Fibroblast of lung (primary cell): ENCODE data around the gene HAGH. TPM values are rescaled to one million over a fixed set of nuclear protein-coding genes. Genes with fewer than 3 reads are reported as not detected.
A peak's percentile ranks its signal among the peaks of the same experiment; 100 is the strongest.

ENCODE experiments used
- DNase-seq, 2 donors: peaks; one replicate each; pipeline versions ENCODE4 v3.0.0 to v3.0.0-alpha.2; 2010; ENCODE audit warnings: low read depth in 2 of 2
- H2AFZ ChIP-seq: 2 replicates; pipeline ENCODE4 v1.5.1; 2012; ENCODE audit warnings: low read length, control low read depth, inconsistent platforms
- H3K27ac ChIP-seq: 2 replicates; pipeline ENCODE4 v1.5.1; 2011; ENCODE audit warnings: low read length, control low read depth; ENCODE audit not compliant: insufficient read depth
- H3K27me3 ChIP-seq: 2 replicates; pipeline ENCODE4 v1.5.1; 2011; ENCODE audit warnings: mild to moderate bottlenecking, low read length; ENCODE audit not compliant: control insufficient read depth, insufficient read depth
- H3K36me3 ChIP-seq: 2 replicates; pipeline ENCODE4 v1.5.1; 2011; ENCODE audit warnings: low read length; ENCODE audit not compliant: control insufficient read depth, insufficient read depth
- H3K4me1 ChIP-seq: 2 replicates; pipeline ENCODE4 v1.5.1; 2011; ENCODE audit warnings: low read length; ENCODE audit not compliant: control insufficient read depth, insufficient read depth; ENCODE audit errors: extremely low read depth
- H3K4me2 ChIP-seq: 2 replicates; pipeline ENCODE4 v1.5.1; 2011; ENCODE audit warnings: low read length, control low read depth; ENCODE audit not compliant: insufficient read depth; ENCODE audit errors: extremely low read depth
- H3K4me3 ChIP-seq, 4 experiments: fragments of 200-600 bp in 1 of 4; sonication (generic) in 1 of 4; replicated peaks in 1 of 4; 2 replicates each; pipeline ENCODE4 v1.5.1; 2011 to 2016; ENCODE audit warnings: low read length in 4 of 4, low read depth in 3 of 4, mild to moderate bottlenecking in 3 of 4, control low read depth in 2 of 4, inconsistent platforms in 1 of 4, mixed read lengths in 1 of 4; ENCODE audit not compliant: insufficient read depth in 1 of 4; ENCODE audit errors: control extremely low read depth in 1 of 4
- H3K79me2 ChIP-seq: 2 replicates; pipeline ENCODE4 v1.5.1; 2012; ENCODE audit warnings: mild to moderate bottlenecking, low read length, inconsistent platforms; ENCODE audit not compliant: control insufficient read depth, insufficient read depth
- H3K9ac ChIP-seq: 2 replicates; pipeline ENCODE4 v1.5.1; 2011; ENCODE audit warnings: mild to moderate bottlenecking, low read length, control low read depth; ENCODE audit not compliant: insufficient read depth
- H3K9me3 ChIP-seq: 2 replicates; pipeline ENCODE4 v1.5.1; 2012; ENCODE audit warnings: low read depth, low read length; ENCODE audit not compliant: control insufficient read depth, insufficient read depth
- H4K20me1 ChIP-seq: 2 replicates; pipeline ENCODE4 v1.5.1; 2011; ENCODE audit warnings: low read length; ENCODE audit not compliant: control insufficient read depth, insufficient read depth; ENCODE audit errors: extremely low read depth
- CTCF ChIP-seq, 2 donors: IDR thresholded peaks in 1 of 2; conservative IDR thresholded peaks in 1 of 2; 1 replicate in 1 of 2; 2 replicates in 1 of 2; pipeline ENCODE4 v1.5.1; 2011 to 2012; ENCODE audit warnings: low read length in 2 of 2, control low read depth in 1 of 2, inconsistent platforms in 1 of 2, low read depth in 1 of 2, mild to moderate bottlenecking in 1 of 2
- EZH2 ChIP-seq: IDR thresholded peaks from 2 replicates; pipeline ENCODE4 v1.5.1; 2012; ENCODE audit warnings: low read length, control low read depth, mild to moderate bottlenecking; ENCODE audit errors: missing control alignments
- polyA plus RNA-seq, 2 donors: library from polyadenylated mRNA; depleted of rRNA in 1 of 2; stranded (reverse) in 1 of 2; unstranded in 1 of 2; fragments of >200 nt; gene quantifications; 2 replicates each; pipeline ENCODE4 v1.2.1, GENCODE V29; 2011 to 2012; ENCODE audit warnings: missing spikeins in 1 of 2
- total RNA-seq: library from RNA; depleted of rRNA; stranded (reverse); fragments of >200 nt; gene quantifications from 2 replicates; pipeline ENCODE4 v1.2.1, GENCODE V29; 2014

HAGH gene
- total and polyA plus RNA-seq, 2 donors (not counting 1 experiment from before 2014, with no cell fraction given) = 18.4 to 47.4 TPM

- Histone ChIP-seq H3K27ac (peak within 1 kb of the TSS; percentile 80), H2AFZ (peak within 1 kb of the TSS; percentile 62), H3K27me3 (no peaks in the 10 kb centered on the region), H4K20me1 (no peaks in the 10 kb centered on the region), H3K4me2 (peak within 1 kb of the TSS; percentile 100), H3K9me3 (no peaks in the 10 kb centered on the region), H3K4me3 (peak within 1 kb of the TSS; percentile 76 to 89 (median 84)), H3K36me3 (peaks cover 34% of the 10 kb centered on the region), H3K9ac (peak within 1 kb of the TSS; percentile 85), H3K4me1 (peaks cover 21% of the 10 kb centered on the region), H3K79me2 (peaks cover 31% of the 10 kb centered on the region)
- peak in 1 of 2 donors; percentile 40 for DNase-seq
- TF ChIP-seq CTCF (conservative IDR thresholded peaks at IDR 0.05 in 1 of 2, IDR thresholded peaks at IDR 0.05 in 1 of 2; ENCODE audit: low read depth in 1 of 2, low read length in 2 of 2) = no peak
- no peak for TF ChIP-seq EZH2
Measured at GRCh38 chr16:1772362-1772907, 54.2 kb downstream of the HAGH start, which contains the start of gene EME2. EME2 (plus strand) TSS chr16:1772810; CDS start chr16:1773228, 418 bp downstream.

- peak overlapping the region; percentile 85 for H3K9ac ChIP-seq
- H3K36me3 ChIP-seq = peaks cover 30% of the 10 kb centered on the region
- H4K20me1 ChIP-seq = no peaks in the 10 kb centered on the region
- TF ChIP-seq EZH2 (no peak), CTCF (conservative IDR thresholded peaks at IDR 0.05 in 1 of 2, IDR thresholded peaks at IDR 0.05 in 1 of 2; ENCODE audit: low read depth in 1 of 2, low read length in 2 of 2) (no peak)
- no peaks in the 10 kb centered on the region for H3K27me3 ChIP-seq
- H3K4me2 ChIP-seq = peak overlapping the region; percentile 100
- peak overlapping the region; percentile 76 to 89 (median 84) for H3K4me3 ChIP-seq
- H3K9me3 ChIP-seq = no peaks in the 10 kb centered on the region
- H3K79me2 ChIP-seq = peaks cover 31% of the 10 kb centered on the region
- H3K27ac ChIP-seq = peak overlapping the region; percentile 61
- H2AFZ ChIP-seq = no peak overlapping the region
- peaks cover 21% of the 10 kb centered on the region for H3K4me1 ChIP-seq
- no peak for DNase-seq
Measured at GRCh38 chr16:1771864-1772361, 54.7 kb downstream of the HAGH start.

GRCh38 chr16:1771188-1771863 lies 55.3 kb downstream of the HAGH start, which contains the start of gene NME3:
NME3 (minus strand) TSS chr16:1771543; CDS start chr16:1771534, 9 bp downstream.
- no peak for TF ChIP-seq EZH2
- no peak for TF ChIP-seq CTCF (conservative IDR thresholded peaks at IDR 0.05 in 1 of 2, IDR thresholded peaks at IDR 0.05 in 1 of 2; ENCODE audit: low read depth in 1 of 2, low read length in 2 of 2)
- Histone ChIP-seq H3K4me1 (peaks cover 21% of the 10 kb centered on the region), H3K9me3 (no peaks in the 10 kb centered on the region), H3K4me3 (peak within 1 kb of the TSS; percentile 76 to 89 (median 84)), H4K20me1 (no peaks in the 10 kb centered on the region), H3K27ac (peak within 1 kb of the TSS; percentile 80), H3K27me3 (no peaks in the 10 kb centered on the region), H3K79me2 (peaks cover 31% of the 10 kb centered on the region), H3K9ac (peak within 1 kb of the TSS; percentile 85), H3K4me2 (peak within 1 kb of the TSS; percentile 100), H2AFZ (no peak within 1 kb of the TSS), H3K36me3 (peaks cover 28% of the 10 kb centered on the region)
- peak; percentile 69 for DNase-seq
